Pulmonary artery endothelial cell (primary cell): ENCODE data around the gene UBAP1L. TPM values are rescaled to one million over a fixed set of nuclear protein-coding genes. Genes with fewer than 3 reads are reported as not detected.
"Not testable (repeated sequence)": the region's sequence is repeated elsewhere in the genome, so short reads cannot be mapped to it uniquely, and the experiment has no call there.

ENCODE experiments used
- DNase-seq: peaks from one replicate; pipeline ENCODE4 v3.0.0-alpha.2; 2011; ENCODE audit warnings: low read depth, low spot score
- total RNA-seq: library from RNA; depleted of rRNA; stranded (reverse); fragments of >200 nt; gene quantifications from 2 replicates; pipeline ENCODE4 v1.2.3, GENCODE V29; 2014

The UBAP1L gene
- total RNA-seq = 0.40 and 1.1 TPM in 2 replicates

GRCh38 chr15:65115086-65115485, at the start of gene UBAP1L:
Gene UBAP1L (minus strand): TSS chr15:65115200. CDS start chr15:65106215, 8,985 bp downstream.
- no peak for DNase-seq

GRCh38 chr15:65164139-65164538, 49.1 kb upstream of the UBAP1L start:
- no peak for DNase-seq

GRCh38 chr15:65163041-65163440, 48.0 kb upstream of the UBAP1L start:
- DNase-seq = no peak

GRCh38 chr15:65156692-65157091, 41.7 kb upstream of the UBAP1L start:
- no peak for DNase-seq

GRCh38 chr15:65154720-65155119, 39.7 kb upstream of the UBAP1L start:
- DNase-seq = no peak

- no peak for DNase-seq
These were observed 32.9 kb upstream of the UBAP1L start for GRCh38 chr15:65147902-65148301.

GRCh38 chr15:65146438-65146837, 31.4 kb upstream of the UBAP1L start:
- no peak for DNase-seq

- not testable (repeated sequence) for DNase-seq
These were observed 23.6 kb upstream of the UBAP1L start for GRCh38 chr15:65138631-65139030.

- DNase-seq = not testable (repeated sequence)
These were observed 22.9 kb upstream of the UBAP1L start for GRCh38 chr15:65137893-65138292.

- not testable (repeated sequence) for DNase-seq
These were observed 22.1 kb upstream of the UBAP1L start for GRCh38 chr15:65137089-65137488.

- no peak for DNase-seq
These were observed 19.5 kb upstream of the UBAP1L start for GRCh38 chr15:65134538-65134937.

GRCh38 chr15:65133548-65134200, 18.7 kb upstream of the UBAP1L start, which contains the start of gene PDCD7:
Gene PDCD7 (minus strand): TSS chr15:65133808. CDS start chr15:65133781, 27 bp downstream.
- DNase-seq = peak; percentile 71

GRCh38 chr15:65132878-65133547, 18.0 kb upstream of the UBAP1L start:
- no peak for DNase-seq

- DNase-seq = no peak
These were observed 15.9 kb upstream of the UBAP1L start for GRCh38 chr15:65130941-65131340.

GRCh38 chr15:65115542-65115941, 542 bp upstream of the UBAP1L start:
- no peak for DNase-seq

GRCh38 chr15:65110676-65111292, 4.2 kb downstream of the UBAP1L start:
- peak; percentile 88 for DNase-seq

GRCh38 chr15:65106011-65106590, 8.9 kb downstream of the UBAP1L start:
- DNase-seq = no peak

GRCh38 chr15:65105038-65105437, 10.0 kb downstream of the UBAP1L start:
- no peak for DNase-seq

GRCh38 chr15:65102912-65103311, 12.1 kb downstream of the UBAP1L start:
- no peak for DNase-seq

GRCh38 chr15:65101891-65102708, 12.9 kb downstream of the UBAP1L start:
- no peak for DNase-seq

- DNase-seq = no peak
These were observed 13.5 kb downstream of the UBAP1L start for GRCh38 chr15:65101411-65101890.
